Measurements from ENCODE around the gene EME2.
"Not testable (repeated sequence)": the region's sequence is repeated elsewhere in the genome, so short reads cannot be mapped to it uniquely, and the experiment has no call there.

The EME2 gene

GRCh38 chr16:1772362-1772907 lies at the start of gene EME2:
Gene EME2, plus strand, starts transcription at chr16:1772810. Its CDS starts 418 bp downstream, at chr16:1773228.
- DNase-seq: peak; percentile 63

GRCh38 chr16:1723450-1724147 lies 49.0 kb upstream of the EME2 start:
- peak; percentile 50 for DNase-seq

- DNase-seq: no peak
Measured at GRCh38 chr16:1724491-1724890, 48.1 kb upstream of the EME2 start.

- no peak for DNase-seq
Measured at GRCh38 chr16:1726661-1727502, 45.7 kb upstream of the EME2 start.

- DNase-seq: no peak
Measured at GRCh38 chr16:1727651-1728624, 44.7 kb upstream of the EME2 start.

- no peak for DNase-seq
Measured at GRCh38 chr16:1729026-1729425, 43.6 kb upstream of the EME2 start.

GRCh38 chr16:1729445-1729844 lies 43.2 kb upstream of the EME2 start:
- no peak for DNase-seq

GRCh38 chr16:1731073-1731472 lies 41.5 kb upstream of the EME2 start:
- DNase-seq: no peak

GRCh38 chr16:1731603-1732002 lies 41.0 kb upstream of the EME2 start:
- DNase-seq: no peak

GRCh38 chr16:1732071-1732470 lies 40.5 kb upstream of the EME2 start:
- no peak for DNase-seq

GRCh38 chr16:1732551-1732987 lies 40.0 kb upstream of the EME2 start:
- DNase-seq: not testable (repeated sequence)

GRCh38 chr16:1734123-1734522 lies 38.5 kb upstream of the EME2 start:
- DNase-seq: no peak

- no peak for DNase-seq
Measured at GRCh38 chr16:1734816-1735215, 37.8 kb upstream of the EME2 start.

GRCh38 chr16:1740234-1740633 lies 32.4 kb upstream of the EME2 start:
- DNase-seq: no peak

- DNase-seq: no peak
Measured at GRCh38 chr16:1740781-1741490, 31.7 kb upstream of the EME2 start.

GRCh38 chr16:1741553-1742165 lies 31.0 kb upstream of the EME2 start:
- DNase-seq: no peak

GRCh38 chr16:1743376-1744337 lies 29.0 kb upstream of the EME2 start:
- no peak for DNase-seq

GRCh38 chr16:1744338-1744840 lies 28.2 kb upstream of the EME2 start:
- DNase-seq: no peak

GRCh38 chr16:1745181-1745899 lies 27.3 kb upstream of the EME2 start:
- no peak for DNase-seq

Data from activated naive CD4-positive, alpha-beta T cell treated with Interleukin-2 at 50 U/mL for 16 hours (primary cell).